ENCODE data around the gene SDF2L1. TPM values are rescaled to one million over a fixed set of nuclear protein-coding genes. Genes with fewer than 3 reads are reported as not detected.

SDF2L1 gene
- total and polyA plus RNA-seq, 9 of the 15 experiments (the other 6 are each of a cell fraction or from before 2014, with no cell fraction given) = 15.1 to 989 (median 124) TPM

DNA sequence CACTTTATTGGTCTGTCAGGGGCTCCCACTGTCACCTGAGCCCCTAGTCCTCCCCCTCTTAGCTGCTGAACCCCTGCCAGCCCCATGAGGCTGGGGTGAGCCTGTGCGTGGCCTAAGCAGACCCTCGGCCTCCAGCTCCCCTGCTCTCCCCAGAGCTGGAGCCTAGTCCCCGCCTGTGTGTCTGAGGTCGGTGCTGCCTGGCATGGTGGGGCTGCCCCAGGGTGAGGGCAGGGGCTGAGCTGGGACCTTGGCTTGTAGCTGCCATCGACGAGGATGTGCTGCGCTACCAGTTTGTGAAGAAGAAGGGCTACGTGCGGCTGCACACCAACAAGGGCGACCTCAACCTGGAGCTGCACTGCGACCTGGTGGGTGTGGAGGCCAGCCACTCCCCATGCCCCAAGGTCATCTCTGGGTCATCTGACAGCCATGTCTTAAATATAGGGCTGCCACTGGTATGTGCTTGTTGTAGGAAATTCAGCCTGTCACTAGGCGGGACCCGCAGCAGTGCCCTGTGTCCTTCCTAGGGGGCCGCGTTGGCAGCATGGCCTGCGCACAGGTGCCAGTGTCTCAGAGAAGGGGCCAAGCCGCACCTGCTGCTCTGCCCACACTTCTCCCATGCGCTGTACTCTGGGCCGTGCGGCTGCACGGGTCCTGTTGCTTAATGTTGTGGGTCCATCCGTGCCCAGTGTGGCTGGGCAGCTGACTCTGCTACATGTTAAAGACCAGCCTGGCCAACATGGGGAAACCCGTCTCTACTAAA is 44.7 kb downstream of the SDF2L1 start (continued):
- peak; percentile 58; the same call in 1 of the 2 replicates for TF ChIP-seq ZC3H4 (CRISPR knock-in tag; IDR thresholded peaks at IDR 0.05; ENCODE audit: borderline replicate concordance)
- no peak for TF ChIP-seq ZFP1 (CRISPR knock-in tag; IDR thresholded peaks at IDR 0.05)
- no peak for TF ChIP-seq JUND (IDR thresholded peaks at IDR 0.05; ENCODE audit: borderline replicate concordance, low read depth, low read length)
- no peak for TF ChIP-seq JUND (tag; IDR thresholded peaks at IDR 0.05; ENCODE audit: borderline replicate concordance, low read depth, low read length)
- TF ChIP-seq, protein P1, sequence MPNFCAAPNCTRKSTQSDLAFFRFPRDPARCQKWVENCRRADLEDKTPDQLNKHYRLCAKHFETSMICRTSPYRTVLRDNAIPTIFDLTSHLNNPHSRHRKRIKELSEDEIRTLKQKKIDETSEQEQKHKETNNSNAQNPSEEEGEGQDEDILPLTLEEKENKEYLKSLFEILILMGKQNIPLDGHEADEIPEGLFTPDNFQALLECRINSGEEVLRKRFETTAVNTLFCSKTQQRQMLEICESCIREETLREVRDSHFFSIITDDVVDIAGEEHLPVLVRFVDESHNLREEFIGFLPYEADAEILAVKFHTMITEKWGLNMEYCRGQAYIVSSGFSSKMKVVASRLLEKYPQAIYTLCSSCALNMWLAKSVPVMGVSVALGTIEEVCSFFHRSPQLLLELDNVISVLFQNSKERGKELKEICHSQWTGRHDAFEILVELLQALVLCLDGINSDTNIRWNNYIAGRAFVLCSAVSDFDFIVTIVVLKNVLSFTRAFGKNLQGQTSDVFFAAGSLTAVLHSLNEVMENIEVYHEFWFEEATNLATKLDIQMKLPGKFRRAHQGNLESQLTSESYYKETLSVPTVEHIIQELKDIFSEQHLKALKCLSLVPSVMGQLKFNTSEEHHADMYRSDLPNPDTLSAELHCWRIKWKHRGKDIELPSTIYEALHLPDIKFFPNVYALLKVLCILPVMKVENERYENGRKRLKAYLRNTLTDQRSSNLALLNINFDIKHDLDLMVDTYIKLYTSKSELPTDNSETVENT (CRISPR knock-in tag; IDR thresholded peaks at IDR 0.05) = 0 out of 2 replicates have a peak, but pooled peaks have one; percentile 32
- TF ChIP-seq ZNF77 (CRISPR knock-in tag; IDR thresholded peaks at IDR 0.05) = 0 out of 2 replicates have a peak, but pooled peaks have one; percentile 52
- TF ChIP-seq ZBTB7A (IDR thresholded peaks at IDR 0.05; ENCODE audit: borderline replicate concordance, control insufficient read depth, low read depth, low read length) = peak; percentile 51; the same call in 1 of the 2 replicates
- TF ChIP-seq, protein P2, sequence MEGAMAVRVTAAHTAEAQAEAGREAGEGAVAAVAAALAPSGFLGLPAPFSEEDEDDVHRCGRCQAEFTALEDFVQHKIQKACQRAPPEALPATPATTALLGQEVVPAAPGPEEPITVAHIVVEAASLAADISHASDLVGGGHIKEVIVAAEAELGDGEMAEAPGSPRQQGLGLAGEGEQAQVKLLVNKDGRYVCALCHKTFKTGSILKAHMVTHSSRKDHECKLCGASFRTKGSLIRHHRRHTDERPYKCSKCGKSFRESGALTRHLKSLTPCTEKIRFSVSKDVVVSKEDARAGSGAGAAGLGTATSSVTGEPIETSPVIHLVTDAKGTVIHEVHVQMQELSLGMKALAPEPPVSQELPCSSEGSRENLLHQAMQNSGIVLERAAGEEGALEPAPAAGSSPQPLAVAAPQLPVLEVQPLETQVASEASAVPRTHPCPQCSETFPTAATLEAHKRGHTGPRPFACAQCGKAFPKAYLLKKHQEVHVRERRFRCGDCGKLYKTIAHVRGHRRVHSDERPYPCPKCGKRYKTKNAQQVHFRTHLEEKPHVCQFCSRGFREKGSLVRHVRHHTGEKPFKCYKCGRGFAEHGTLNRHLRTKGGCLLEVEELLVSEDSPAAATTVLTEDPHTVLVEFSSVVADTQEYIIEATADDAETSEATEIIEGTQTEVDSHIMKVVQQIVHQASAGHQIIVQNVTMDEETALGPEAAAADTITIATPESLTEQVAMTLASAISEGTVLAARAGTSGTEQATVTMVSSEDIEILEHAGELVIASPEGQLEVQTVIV (CRISPR knock-in tag; IDR thresholded peaks at IDR 0.05; ENCODE audit: borderline replicate concordance) = no peak
- TF ChIP-seq SAP30 (IDR thresholded peaks at IDR 0.05; ENCODE audit: borderline replicate concordance, insufficient read depth, low read depth, low read length, poor library complexity, severe bottlenecking) = peak; percentile 25
- 0 out of 2 replicates have a peak, but pooled peaks have one; percentile 26 for TF ChIP-seq NR3C1 (CRISPR knock-in tag; IDR thresholded peaks at IDR 0.05)
- TF ChIP-seq NR2F6 (CRISPR knock-in tag; IDR thresholded peaks at IDR 0.05) = no peak
- TF ChIP-seq, protein P3, sequence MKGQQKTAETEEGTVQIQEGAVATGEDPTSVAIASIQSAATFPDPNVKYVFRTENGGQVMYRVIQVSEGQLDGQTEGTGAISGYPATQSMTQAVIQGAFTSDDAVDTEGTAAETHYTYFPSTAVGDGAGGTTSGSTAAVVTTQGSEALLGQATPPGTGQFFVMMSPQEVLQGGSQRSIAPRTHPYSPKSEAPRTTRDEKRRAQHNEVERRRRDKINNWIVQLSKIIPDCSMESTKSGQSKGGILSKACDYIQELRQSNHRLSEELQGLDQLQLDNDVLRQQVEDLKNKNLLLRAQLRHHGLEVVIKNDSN (CRISPR knock-in tag; IDR thresholded peaks at IDR 0.05) = peak; percentile 55
- no peak for TF ChIP-seq MYBL2 (IDR thresholded peaks at IDR 0.05; ENCODE audit: low read depth)
- 0 out of 2 replicates have a peak, but pooled peaks have one; percentile 68 for TF ChIP-seq MYBL2 (CRISPR knock-in tag; IDR thresholded peaks at IDR 0.05; ENCODE audit: borderline replicate concordance)
- no peak for TF ChIP-seq ZNF431 (CRISPR knock-in tag; IDR thresholded peaks at IDR 0.05)
- TF ChIP-seq, protein P4, sequence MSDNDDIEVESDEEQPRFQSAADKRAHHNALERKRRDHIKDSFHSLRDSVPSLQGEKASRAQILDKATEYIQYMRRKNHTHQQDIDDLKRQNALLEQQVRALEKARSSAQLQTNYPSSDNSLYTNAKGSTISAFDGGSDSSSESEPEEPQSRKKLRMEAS (CRISPR knock-in tag; IDR thresholded peaks at IDR 0.05) = peak; percentile 13
